Measurements from ENCODE around the gene KRTAP16-1.

KRTAP16-1 gene

GRCh38 chr17:41329279-41329948 lies 20.3 kb upstream of the KRTAP16-1 start:
- peak; percentile 28 for DNase-seq

GRCh38 chr17:41328207-41328606 lies 19.1 kb upstream of the KRTAP16-1 start:
- DNase-seq, result no peak

GRCh38 chr17:41327411-41328120 lies 18.5 kb upstream of the KRTAP16-1 start:
- no peak for DNase-seq

DNA sequence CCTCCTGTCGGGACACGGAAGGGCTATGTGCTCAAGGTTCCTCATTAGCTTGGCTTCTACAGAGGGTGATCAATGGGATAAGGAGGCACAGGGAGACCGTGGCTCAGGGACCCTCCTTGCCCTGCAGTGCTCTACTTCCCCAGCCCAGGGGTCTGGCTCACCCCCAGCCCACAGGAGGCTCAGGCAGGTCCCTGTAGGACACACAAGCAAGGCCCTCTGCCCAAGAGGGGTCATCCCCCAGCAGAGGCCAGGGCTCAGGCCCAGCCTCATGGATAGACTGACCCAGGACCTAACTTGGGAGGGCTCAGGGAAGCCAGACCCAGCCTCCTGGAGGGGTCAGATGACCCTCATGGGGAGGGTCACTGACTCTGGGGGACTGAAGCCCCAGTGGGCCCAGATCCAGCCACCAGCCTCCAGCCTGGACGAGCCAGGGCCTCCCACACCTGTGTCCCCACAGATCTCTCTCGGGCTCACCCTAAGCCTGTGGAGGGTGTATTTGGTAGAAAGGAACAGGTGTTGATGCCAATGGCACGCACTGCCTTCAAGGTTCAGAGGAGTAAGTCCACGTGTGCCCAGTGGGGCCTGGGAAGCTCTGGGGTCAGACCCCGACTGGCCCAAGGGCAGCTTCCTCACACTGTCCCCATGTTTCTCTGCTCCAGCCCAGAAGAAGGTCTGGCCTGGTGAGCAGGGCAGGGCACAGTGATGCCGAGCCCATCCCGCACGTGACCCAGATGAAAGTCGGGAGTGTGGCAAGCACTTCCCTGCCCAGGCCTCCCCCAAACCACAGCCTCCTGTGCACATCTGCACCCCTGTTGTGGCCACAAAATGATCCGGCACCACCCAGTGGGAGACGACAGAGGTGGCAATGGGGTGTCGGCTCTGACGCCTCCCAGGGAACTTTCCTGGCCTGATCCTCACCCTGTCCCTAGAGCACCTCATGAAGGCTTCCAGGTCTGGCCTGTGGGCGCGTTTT lies 17.4 kb upstream of the KRTAP16-1 start:
- DNase-seq, result peak; percentile 52

- no peak for DNase-seq
Observed at GRCh38 chr17:41325611-41326010, 16.5 kb upstream of the KRTAP16-1 start.

DNA sequence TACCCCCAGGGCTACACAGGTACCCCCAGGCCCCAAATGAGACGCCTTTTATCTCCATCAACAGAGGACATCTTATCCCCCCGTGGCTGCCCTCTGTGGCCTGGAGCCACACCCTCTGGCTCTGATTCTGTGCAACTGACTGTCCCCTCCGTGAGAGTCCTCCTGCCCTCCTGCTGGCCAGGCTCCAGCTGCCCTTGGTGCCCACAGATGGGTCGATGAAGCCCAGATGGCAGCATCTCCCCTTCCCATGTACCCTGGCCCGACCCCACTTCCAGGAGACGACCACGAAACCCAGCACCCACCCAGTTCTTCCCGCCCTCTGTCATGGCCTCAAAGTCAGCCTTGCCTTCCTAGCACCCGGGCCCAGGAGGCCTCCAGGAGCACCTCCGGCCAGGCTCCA lies 16.0 kb upstream of the KRTAP16-1 start:
- DNase-seq, result no peak

GRCh38 chr17:41324180-41325075 lies 15.3 kb upstream of the KRTAP16-1 start:
- DNase-seq, result peak; percentile 29

GRCh38 chr17:41322903-41323895 lies 14.1 kb upstream of the KRTAP16-1 start:
- DNase-seq, result no peak

GRCh38 chr17:41322094-41322902 lies 13.2 kb upstream of the KRTAP16-1 start:
- DNase-seq, result peak; percentile 67

DNA sequence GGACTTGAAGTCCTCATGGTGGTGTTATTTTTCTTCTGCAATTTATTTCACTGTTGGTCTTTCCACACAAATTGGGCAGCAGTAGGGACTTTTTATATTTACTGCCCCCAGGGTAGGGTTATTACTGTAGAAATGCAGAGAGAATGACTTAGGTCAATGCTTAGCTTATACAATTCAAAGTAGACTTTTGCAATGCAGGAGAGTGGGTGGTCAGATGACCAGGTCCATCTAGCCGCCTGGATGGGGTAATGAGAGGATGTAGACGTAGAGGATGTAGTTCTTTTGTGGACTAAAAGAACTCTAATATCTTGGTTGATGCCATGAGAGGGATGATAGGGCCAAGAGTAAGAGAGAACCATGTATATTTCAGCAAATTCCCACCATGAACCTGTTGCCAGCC lies 9.1 kb upstream of the KRTAP16-1 start:
- DNase-seq, result no peak

GRCh38 chr17:41315814-41316445 lies 6.8 kb upstream of the KRTAP16-1 start:
- DNase-seq, result no peak

GRCh38 chr17:41315204-41315794 lies 6.2 kb upstream of the KRTAP16-1 start, which contains the start of gene KRTAP17-1:
KRTAP17-1 (minus strand) TSS chr17:41315710; CDS start chr17:41315650, 60 bp downstream.
- no peak for DNase-seq

DNA sequence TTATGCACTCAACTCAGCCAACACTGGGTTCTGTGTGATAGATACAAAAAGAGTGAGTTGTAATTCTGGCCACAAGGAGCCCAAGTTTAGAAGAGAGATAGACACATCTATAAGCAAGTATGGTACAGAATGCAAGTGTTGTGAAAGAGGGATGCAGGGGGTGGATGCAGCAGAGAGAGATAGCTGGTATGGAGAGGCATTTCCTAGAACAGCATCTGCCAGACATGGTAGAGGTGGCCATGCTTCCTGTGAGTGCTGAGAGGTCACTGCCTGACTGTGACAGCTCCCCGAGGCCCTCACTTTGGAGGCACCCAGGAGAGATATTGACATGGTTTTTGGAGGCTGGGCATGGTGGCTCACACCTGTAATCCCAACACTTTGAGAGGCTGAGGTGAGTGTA lies 2.0 kb upstream of the KRTAP16-1 start:
- no peak for DNase-seq

- DNase-seq, result peak; percentile 90
Observed at GRCh38 chr17:41308251-41308917, 725 bp downstream of the KRTAP16-1 start.

DNA sequence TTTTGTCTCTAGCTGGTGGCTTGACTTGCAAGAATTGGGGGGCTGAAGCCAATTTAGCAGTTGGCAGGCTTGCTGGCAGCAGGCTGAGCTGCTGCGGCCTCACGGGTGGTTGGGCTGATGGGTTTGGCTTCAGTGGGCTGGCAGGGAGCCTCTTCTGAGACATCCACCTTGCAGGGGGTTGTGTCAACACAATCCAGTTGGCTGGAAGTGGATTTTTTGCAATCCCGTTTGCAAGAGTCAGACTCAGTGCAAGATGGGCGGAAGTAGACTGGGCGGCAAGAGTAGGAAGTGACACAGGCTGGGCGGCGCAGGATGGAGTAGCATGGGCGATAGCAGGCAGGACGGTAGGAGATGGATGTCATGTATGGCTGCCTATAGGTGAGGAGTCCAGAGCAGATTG lies 1.5 kb downstream of the KRTAP16-1 start:
- no peak for DNase-seq

GRCh38 chr17:41304091-41304490 lies 5.0 kb downstream of the KRTAP16-1 start:
- DNase-seq, result no peak

DNA sequence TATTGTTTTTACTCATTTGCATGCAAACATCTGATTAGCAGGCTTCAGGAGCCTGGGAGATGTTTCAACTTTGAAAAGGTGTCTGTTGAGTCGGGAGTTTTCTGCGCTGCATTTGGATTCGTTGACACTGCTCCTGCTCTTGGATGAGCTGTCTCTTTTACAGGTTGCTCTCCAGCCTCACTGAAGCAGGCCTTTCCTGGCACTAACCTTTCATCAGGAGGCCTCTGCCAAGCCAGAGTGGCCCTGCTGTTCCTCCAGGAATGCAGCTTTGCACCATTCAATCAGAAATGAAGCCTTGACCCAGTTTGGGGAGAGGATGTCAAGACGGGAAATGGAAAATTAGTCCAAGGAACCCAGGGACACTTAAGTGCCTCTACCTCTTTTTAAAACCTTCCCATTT lies 6.1 kb downstream of the KRTAP16-1 start:
- no peak for DNase-seq
